HL-60 (cell line): ENCODE measurements around the gene GSK3B.

Experiments used
- DNase-seq, 2 experiments: peaks; one replicate each; pipeline ENCODE4 v3.0.0-alpha.2; 2010 to 2020; ENCODE audit warnings: low read depth in 1 of 2, low spot score in 1 of 2
- H3K27ac ChIP-seq: fragments of 250-450 bp; sonication (Bioruptor Pico); replicated peaks from 2 replicates; pipeline ENCODE4 v1.5.1; 2020; ENCODE audit warnings: mild to moderate bottlenecking, moderate library complexity
- H3K27me3 ChIP-seq: fragments of 250-450 bp; sonication (Bioruptor Pico); 2 replicates; pipeline ENCODE4 v1.5.1; 2021; ENCODE audit warnings: mild to moderate bottlenecking, moderate library complexity; ENCODE audit not compliant: insufficient read depth, poor library complexity, severe bottlenecking
- H3K4me3 ChIP-seq: replicated peaks from 2 replicates; pipeline ENCODE4 v1.5.1; 2011; ENCODE audit warnings: mild to moderate bottlenecking, control low read depth, low read length; ENCODE audit not compliant: insufficient read depth
- CTCF ChIP-seq: IDR thresholded peaks from one replicate; pipeline ENCODE4 v1.5.1; 2011; ENCODE audit warnings: low read length, control low read depth, inconsistent platforms; ENCODE audit not compliant: insufficient read depth
- GABPA ChIP-seq: IDR thresholded peaks from 2 replicates; pipeline ENCODE4 v1.6.1; 2012; ENCODE audit warnings: low read depth
- POLR2AphosphoS5 ChIP-seq: IDR thresholded peaks from 2 replicates; pipeline ENCODE4 v1.6.1; 2012; ENCODE audit warnings: low read depth
- REST ChIP-seq: IDR thresholded peaks from 2 replicates; pipeline ENCODE4 v1.6.1; 2012; ENCODE audit warnings: low read depth; ENCODE audit not compliant: insufficient replicate concordance
- SPI1 ChIP-seq: IDR thresholded peaks from 2 replicates; pipeline ENCODE4 v1.6.1; 2012; ENCODE audit warnings: low read depth, mild to moderate bottlenecking, borderline replicate concordance

The GSK3B gene

DNA sequence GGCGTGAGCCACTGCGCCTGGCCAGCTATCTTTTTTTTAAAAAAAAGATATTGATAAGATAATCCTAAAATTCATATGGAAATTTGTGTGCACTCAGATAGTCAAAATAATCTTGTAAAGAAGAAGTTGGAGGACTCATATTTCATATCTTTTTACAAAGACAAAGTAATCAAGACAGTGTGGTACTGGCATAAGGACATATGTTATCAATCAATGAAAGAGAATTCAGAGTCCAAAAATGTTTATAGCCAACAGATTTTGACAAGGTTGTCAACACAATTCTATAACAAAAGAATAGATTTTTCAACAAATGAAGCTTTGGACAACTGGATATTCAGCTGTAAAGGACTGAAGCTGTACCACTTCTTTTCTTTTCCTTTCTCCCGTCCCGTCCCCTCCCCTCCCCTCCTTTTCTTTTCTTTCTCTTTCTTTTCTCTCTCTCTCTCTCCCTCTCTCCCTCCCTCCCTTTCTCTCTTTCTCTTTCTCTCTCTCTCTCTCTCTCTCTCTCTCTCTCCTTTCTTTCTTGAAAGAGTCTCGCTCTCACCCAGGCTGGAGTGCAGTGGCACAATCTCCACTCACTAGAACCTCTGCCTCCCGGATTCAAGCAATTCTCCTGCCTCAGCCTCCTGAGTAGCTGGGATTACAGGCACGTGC lies 126.8 kb downstream of the GSK3B start:
- TF ChIP-seq REST = no peak
- TF ChIP-seq CTCF = no peak
- no peak for TF ChIP-seq SPI1
- TF ChIP-seq GABPA = no peak
- no peak for TF ChIP-seq POLR2AphosphoS5
- Histone ChIP-seq H3K27ac (no peak overlapping the region), H3K4me3 (no peak overlapping the region), H3K27me3 (no peaks in the 10 kb centered on the region)
- DNase-seq = no peak

- Histone ChIP-seq H3K27me3 (no peaks in the 10 kb centered on the region), H3K27ac (no peak overlapping the region), H3K4me3 (no peak overlapping the region)
- no peak for DNase-seq
- no peak for TF ChIP-seq SPI1
- TF ChIP-seq GABPA = no peak
- no peak for TF ChIP-seq CTCF
- no peak for TF ChIP-seq POLR2AphosphoS5
- TF ChIP-seq REST = no peak
Measured at GRCh38 chr3:119965692-119966091, 128.6 kb downstream of the GSK3B start.

- no peak overlapping the region for H3K4me3 ChIP-seq
- no peak for TF ChIP-seq CTCF
- no peak for TF ChIP-seq REST
Measured at GRCh38 chr3:119964294-119964693, 130.0 kb downstream of the GSK3B start.

More at GRCh38 chr3:119964294-119964693, 130.0 kb downstream of the GSK3B start:
- H3K27me3 ChIP-seq = no peaks in the 10 kb centered on the region
- no peak overlapping the region for H3K27ac ChIP-seq
- no peak for DNase-seq
